CD4-positive, alpha-beta T cell treated with Interleukin-4 for 4 hours (primary cell): ENCODE data around the gene STARD10.
A peak's percentile ranks its signal among the peaks of the same experiment; 100 is the strongest.

ENCODE experiments used
- DNase-seq: peaks from one replicate; pipeline ENCODE4 v3.0.0-alpha.2; 2020

Gene STARD10

DNA sequence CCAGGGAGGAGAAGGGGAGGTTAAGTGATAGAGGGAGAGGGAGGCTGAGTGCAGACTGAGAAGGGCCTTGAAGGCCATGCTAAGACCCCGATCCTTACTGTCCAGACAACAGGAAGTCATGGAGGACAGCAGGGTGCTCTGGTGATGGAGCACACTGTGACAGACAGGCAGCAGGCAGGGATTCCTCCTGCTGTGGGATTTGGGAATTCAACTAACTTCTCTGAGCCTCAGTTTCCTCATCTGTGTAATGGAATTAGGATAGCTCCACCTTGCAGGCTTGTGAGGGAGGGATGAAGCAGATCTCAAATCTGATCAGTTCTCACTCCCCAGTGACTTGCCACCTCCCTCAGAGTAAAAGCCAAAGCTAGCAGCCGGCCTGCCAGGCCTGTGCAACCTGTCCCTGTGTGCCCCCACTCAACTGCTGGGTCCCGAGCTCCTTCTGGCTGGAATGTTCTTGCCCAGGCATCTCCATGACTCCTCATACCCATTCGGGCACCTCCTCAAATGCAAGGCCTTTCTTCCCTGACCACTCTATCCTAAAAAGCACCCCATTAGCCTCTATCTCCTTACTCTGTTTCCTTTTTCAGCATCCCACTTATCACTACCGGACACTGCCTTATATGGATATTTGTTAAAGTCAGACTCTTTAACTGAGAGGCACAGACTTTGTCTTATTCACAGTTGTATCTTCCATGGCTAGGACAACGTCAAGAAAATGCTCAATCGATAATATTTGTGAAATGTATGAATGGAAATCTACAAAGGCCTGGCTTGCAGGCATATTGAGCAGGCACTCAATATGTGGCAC lies 51.1 kb downstream of the STARD10 start:
- no peak for DNase-seq

DNA sequence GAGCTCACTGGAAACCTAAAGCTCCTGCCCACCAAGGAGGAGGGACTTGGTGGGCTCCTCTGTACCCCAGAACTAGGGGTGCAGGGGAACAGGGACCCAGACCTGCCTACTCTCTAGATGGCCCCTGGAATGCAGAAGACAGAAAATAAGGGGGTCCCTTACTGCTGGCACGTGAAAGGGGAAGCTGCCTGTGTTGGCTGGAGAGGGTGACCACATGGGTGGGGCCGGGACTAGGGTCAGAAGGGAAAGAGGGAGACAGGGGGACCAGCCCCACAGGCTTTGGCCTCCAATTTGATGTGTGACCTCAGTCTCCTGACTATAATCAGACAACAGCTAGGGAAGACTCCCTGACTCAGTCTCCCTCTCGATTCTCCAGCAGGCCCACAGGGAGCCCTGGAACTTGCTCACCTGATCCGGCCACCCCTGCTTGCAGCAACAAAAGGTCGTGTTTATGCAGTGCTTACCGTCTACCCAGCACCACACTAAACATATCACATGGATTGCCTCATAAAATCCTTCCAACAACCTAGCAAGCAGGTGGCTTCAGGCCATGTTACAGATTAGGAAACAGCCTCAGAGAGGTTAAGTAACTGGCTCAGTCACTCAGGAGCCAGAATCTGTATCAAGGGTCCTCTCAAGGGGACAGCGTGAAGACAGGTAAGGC lies 51.9 kb downstream of the STARD10 start:
- no peak for DNase-seq

DNA sequence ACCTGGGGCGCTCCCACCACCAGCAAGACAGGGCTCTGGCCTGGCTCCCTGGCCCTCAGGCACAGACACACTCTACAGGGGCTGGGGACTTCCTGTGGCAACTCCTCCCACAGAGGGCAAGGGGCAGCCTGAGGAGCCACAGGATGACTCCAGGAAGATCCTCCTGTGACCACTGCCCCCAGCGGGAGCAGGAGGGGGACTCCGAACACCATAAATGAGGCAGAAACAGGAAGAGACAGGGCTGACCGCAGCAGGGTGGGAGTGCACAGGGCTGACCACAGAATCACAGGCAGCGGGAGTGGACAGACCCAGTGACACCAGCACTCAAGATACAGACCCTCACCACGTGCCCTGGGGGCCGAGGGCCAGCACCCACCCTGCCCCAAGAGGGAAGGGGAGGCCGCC lies 52.4 kb downstream of the STARD10 start:
- DNase-seq = no peak

DNA sequence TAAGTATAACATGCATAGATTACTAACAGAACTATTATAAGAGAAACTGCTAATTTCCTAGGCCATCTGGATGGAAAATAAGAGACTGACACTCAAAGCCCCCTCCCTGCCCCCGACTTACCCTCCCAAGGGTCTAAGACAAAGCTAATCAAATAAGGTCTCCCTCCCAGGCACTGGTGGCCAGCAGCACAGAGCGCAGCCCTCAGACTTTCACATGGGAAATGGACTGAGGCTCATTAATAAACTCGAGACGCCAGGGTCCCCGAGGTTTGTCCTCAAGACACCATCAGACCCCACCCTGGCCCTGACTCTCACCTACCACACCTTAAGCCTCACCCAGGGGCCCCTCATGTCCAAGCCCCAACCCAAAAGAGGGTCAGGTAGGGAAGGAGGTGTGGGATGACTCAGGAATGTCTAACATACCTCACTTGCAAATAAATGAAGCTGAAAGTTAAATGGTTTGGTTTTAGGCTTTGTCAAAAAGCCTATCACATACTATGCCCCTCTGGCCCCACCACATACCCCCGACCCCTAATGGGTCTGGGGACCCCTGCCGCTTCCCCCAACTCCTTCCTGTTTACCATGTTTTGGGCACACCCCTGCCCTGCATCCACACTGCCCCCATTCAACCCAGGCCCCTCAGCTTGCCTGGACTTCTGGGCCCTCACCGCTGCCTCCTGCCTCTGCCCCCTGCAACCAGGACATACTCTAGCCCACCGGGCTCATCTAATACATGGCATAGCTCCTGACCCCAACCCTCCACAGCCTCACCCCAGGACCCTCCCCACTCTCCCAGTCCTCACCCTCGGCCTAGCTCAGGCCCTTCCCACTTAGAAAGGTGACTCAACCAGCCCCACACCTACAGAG lies 53.1 kb downstream of the STARD10 start:
- no peak for DNase-seq

DNA sequence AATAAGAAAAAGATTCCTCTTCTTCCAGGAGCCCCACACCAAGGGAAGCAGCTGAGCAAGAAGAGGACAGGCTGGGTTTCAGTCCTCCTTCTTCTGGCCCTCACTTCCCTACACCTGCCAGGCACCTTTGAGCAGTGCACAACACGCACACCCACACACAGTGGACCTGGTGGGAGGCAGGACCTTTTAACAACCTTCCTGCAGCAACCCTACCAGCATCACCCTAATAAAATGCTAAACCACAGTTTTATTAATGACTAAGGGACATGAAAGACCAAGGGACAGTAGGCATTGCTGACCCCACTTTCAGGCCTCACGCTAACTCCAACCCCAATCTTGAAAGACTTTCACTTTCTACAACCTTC lies 53.8 kb downstream of the STARD10 start:
- no peak for DNase-seq

DNA sequence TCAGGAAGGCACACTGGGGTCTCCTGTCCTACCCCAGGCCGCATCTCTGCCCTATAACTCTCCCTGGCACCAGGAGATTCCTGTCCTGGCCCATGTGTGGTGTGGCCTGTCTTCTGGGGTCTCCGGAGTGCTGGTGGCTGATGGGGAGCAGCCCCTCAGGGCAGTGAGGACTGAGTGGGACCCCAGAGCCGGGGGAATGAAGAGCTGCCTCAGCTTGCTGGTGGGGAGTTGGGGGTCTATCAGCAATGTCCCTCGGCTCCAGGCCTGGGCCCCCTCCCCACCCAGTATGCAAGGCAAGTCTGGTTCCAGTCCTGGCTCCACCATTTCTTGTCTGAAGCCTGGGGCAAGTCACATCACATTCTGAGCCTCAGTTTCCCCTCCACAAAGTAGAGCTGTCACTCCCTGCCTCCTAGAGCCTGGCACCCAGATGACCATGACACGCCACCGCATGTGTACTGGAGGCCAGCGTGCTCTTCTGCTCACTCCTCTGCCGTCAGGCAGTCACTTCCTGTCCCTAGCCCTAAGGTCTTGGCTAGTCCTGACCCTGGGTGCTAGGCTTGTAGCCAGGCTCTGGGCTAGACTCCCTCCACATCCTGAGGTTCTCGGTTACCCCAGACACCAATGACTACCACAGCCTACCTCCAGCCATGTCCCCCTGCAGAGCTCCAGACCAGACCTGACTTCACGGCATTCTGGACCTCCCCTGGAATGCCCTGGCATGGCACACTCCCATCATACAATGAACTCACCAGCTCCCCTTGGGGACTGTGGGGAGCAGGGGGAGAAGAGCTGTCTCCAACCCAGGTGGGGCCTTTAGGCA lies 54.4 kb downstream of the STARD10 start:
- no peak for DNase-seq

DNA sequence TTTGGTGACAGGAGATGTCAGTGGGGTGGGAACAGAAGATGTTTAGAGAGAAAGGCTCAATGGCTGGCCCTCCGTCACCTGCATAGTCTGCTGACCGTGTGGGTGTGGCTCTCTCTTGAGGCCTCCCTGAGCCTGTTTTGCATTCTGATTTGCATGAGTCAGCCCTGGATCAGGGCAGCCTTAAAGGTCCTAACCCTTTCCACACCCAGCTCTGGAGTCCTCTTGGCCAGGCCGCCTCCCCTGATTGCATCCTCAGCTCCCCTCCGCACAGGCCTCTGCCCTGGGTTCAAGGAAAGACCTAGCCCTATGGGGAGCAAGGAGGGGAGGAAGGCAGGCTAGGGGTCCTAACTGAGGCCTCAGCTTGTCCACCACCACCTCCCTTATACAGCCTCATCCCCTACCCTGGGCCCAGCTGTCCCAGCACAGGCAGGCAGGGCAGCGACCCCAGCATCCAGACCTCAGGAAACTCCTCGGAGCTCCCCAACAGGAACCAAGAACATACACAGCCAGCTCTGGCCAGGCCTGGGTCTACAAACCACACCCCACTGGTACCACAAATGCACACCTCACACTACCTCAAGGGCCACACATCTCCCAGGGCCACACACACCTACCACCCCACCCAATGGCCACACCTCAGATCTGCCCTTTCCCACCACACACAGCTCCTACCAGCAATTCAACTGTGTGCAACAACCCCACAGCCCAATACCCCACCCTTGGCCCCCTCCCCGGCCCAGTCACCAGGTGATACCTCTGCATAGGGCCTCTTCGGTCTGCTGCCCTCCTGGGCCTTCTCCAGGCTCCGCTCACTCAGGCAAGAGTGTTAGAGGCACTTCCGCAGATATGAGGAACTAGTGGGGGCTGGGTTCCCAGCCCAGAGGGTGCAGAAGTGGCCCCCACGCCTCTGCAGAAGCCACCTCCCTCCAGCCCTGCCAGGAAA lies 55.4 kb downstream of the STARD10 start:
- no peak for DNase-seq

DNA sequence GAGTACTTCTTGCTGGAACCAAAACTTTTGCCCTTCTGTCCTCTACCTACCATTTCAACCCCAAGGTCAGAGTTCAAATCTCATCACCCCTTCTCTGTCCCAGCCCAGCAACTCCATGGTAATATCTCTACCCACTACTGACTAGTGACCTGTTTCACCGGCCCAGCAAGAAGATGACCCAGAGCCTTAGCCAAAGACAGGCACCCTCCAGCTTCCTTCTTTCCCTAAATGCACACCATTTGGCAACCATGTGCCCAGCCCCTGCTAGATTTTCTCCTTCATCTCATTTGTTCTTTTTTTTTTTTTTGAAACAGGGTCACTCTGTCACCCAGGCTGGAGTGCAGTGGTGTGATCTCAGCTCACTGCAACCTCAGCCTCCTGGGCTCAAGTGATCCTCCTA lies 56.5 kb downstream of the STARD10 start:
- no peak for DNase-seq

DNA sequence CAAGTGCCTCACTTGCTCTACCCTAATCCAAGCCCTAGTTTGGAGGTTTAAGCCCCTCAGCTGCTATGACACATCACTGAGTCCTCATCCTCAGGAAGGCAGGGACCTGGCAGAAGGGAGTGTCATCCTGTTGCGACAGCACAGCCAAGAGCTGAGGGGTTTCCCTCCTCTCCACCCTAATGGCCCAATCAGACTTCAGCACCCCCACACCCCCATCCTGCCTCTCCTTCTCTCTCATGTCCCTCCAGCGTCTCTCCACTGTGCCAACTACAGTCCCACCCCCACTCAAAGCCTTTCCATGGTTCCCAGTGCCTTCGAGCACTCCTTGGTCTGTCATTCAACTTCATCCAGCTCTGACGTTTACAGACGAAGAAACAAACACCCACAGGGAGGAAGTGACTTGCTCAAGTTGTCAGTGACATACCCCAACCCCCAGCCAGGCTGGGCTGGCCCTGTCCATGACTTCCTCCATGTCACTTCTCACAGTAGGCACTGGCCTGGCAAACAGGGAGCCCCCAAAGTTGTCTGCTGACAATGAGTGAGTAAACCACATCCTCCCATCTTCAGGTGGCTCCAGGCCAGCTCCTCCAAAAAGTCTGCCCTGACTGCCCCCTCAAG lies 57.3 kb downstream of the STARD10 start:
- DNase-seq = peak; percentile 74

DNA sequence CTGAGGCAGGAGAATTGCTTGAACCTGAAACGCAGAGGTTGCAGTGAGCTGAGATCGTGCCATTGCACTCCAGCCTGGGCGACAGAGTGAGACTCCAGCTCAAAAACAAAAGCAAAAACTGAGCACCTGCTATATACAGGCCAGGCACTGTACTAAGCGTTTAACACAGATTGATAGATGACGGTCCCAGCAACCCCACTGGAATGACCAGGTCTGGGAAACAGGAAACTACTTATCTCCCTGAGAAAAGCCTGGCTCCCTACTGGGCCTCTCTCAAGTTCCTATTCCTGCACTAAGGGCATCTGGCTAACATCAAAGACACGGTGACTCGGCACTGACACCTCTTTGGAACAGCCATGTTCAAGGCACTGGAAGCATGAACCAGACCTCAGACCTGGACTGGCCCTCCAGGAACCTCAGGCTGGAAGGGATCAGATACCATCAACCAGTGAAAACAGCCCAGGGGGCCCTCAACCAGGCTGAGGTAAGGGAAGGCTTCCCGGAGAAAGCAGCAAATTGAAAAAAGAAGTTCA lies 58.3 kb downstream of the STARD10 start:
- DNase-seq = no peak

DNA sequence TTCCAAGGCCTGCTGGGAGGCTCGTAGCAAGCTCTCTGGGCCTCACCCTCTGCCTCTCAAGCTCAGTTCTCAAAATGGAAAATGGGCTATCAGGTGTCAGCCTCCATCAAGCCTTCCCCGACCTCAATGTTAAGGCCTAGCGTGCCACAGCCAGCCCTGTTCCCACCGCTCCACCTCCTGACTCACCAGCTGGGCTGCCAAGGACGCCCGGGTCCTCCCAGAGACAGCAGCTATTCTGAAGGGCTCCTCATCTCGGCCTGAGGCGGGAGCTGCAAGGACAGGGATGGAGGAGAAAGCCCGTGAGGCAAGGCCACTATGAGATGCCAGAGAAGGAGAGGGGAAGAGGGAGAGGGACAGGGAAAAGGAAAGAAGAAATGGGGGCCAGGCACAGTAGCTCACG lies 61.5 kb downstream of the STARD10 start:
- DNase-seq = no peak

DNA sequence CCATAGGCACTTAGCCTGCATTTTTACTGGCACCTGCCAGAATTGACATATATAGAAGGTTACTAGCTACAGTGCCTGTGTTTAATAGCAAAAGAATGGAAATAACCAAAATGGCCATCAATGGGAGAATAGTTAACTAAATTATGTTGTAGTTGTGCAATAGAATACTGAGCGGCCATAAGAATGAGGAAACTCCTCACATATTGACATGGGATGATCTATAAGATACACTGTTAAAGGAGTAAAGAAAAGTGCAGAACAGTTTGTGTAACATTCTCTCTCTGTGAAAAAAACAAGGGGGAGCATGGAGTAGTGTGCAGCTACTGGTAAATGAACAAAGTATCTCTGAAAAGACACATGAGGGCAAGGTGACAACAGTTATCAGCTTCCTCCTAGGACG lies 63.1 kb downstream of the STARD10 start:
- no peak for DNase-seq

DNA sequence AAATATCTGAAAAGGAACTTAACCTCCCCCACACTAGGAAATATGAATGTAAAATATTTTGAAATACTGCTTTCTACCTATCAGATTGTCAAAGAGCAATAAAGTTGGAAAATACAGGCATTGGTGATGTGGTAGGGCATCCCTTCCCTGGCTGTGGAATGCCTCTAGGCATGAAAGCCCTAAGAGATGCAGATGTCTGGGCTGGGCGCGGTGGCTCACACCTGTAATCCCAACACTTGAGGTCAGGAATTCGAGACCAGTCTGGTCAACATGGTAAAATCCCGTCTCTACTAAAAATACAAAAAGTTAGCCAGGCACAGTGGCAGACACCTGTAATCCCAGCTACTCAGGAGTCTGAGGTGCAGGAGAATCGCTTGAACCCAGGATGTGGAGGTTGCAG lies 63.6 kb downstream of the STARD10 start:
- DNase-seq = no peak

DNA sequence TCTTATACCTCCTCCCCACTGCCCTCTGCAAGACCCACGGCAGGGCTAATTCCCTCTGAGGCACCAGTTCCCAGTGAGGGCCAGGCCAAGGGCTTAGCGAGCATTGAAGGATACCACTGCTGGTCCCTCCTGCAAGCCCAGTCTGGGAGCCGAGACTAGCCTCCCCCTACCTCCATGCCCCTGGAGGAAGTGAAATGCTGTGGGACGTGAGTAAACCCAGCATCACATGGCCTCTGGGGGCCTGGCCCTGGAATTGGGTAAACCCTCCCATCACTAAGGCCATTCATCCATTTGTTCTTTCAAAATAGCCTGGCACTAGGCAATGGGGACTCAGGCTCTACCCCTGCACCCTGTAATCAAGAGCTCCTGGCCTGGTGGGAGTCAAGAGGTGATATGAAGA lies 66.3 kb downstream of the STARD10 start:
- DNase-seq = no peak

DNA sequence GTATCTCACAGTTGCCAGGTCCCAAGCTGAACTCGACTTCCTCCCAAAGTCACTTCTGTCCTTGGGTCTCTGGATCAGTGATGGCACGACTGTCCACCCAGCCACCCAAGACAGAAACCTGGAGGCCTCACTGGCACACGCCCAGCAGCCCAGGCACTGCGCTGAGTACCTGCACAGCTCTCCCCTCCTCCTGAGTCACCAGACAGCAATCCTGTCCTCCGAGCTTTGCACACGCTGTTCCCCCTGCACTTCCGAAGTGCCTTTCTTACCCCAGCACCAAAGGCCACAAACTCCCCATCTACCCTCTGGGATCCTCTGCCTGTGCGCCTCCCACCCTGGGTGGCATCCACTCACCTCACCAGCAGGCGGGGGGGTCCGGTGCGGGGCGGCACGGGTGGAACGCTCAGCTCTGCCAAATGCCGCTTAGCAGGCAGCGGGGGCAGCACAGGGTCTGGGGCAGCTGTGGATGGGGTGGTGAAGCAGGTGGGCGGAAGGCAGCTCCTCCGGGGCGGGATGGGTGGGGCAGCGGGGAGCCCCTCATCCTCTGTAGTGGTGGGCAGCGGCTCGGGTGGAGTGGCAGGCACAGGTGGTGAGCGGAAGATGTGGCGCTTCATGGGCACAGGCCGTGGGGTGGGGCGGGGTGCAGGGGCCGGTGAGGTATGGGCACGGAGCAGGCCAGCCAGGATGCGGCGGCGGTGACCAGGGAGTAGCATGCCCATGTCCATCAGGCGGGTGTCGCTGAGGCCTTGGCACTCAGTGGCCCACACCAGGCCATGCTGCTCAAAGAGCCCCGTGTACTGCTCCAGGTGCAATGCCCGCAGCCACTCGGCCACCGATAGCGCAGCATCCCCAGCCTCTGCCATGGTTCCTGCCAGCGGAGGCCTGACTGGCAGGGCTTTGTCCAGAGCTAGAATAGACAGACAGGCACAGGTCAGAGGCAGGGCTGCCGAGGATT lies 67.3 kb downstream of the STARD10 start:
- no peak for DNase-seq

DNA sequence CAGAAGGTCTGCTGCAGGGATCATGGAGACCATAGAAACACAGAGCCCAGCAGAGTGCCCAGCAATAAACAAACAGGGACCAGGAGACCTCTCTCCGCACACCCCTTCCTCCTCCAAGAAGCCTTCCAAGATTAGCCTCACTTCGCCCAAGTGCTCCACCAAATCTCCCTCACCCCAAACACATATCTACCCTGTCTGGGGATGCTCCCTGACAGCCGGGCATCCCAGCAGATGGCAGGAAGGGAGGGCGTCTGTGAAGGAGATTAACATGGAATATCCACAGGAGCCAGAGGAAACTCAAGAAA lies 68.2 kb downstream of the STARD10 start:
- DNase-seq = no peak

DNA sequence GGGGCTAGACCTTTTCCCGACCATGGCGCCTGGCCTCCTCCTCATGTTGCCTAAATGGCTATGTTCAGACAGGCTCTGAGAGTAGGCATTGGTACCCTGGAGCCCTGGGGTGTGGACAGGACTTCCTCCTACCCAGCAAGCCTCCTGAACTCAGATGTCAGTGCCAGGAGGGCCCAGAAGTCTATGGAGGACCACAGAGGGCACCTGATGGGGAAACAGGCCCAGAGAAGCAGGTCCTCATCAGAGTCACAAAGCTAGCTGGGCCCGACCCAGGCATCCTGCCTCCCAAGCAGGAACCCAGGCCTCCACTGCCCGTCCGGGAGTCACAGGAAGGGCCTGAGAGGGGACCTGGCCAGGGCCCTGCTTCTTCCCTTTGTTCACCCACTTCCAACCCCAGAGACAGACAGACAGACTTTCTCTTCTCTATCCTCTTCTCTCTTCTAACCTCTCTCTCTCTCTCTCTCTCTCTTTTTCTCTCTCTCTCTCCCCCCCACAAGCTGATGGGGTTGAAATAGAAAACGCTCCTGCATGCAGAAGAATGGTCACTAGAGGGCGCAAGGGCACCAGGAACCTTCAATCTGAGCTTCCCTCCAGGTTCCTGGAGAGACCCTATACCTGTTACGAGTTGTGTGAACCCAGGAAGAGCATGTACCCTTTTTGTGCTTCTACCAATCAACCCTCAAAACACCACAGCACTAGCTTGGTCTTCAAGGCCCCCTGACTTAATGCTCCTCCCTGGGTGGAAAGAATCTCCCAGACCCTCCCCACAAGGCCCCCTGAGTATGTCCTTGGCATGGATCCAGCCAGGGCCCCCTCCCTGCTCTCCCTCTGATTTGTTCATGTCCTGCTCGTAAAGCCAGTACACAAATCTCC lies 68.8 kb downstream of the STARD10 start:
- DNase-seq = peak; percentile 88

DNA sequence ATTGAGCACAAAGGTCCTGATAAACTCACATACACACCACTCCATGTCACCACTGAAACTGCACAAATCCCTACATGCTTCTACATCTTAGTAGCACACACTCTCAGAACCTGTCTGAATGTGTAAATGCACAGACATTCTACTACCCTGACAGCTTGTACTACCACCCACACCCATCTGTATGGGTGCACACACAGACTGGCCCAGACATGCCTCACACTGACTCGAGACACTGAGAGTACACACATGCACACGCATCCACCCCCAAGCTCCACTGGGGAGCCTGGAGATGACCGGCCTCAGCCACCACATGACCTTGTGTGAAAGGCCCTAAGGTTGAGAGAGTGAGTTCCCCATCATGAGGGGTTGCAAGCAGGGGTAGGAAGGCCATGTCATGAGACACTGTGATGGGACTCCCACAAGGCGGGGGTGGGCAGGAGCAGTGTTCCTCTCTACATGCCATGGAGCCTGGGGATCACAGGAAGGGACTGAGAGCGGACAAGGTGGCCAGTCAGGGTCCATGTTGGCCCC lies 69.8 kb downstream of the STARD10 start:
- DNase-seq = no peak

DNA sequence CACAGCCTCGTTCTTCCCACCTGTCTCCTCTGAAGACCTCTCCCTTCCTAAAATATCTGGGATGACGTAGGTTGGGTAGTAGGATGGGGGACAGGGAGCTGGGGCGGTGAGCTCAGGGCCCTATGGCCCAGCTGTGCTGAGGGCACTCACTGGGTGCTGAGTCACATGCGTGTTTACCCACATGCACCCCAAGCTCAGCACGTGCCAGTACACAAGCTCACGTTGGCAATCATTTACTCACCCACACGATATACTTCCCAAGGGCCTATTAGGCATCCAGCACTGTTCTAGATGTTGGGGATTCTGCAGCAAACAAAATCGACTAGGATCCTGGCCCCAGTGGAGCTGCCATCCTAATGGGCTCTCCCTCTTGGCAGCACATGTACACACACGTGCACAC lies 70.3 kb downstream of the STARD10 start:
- no peak for DNase-seq
